Measurements from ENCODE around the gene FAM216A. TPM values are rescaled to one million over a fixed set of nuclear protein-coding genes. Genes with fewer than 3 reads are reported as not detected.
"Not testable (repeated sequence)": the region's sequence is repeated elsewhere in the genome, so short reads cannot be mapped to it uniquely, and the experiment has no call there.

Gene FAM216A
- total RNA-seq, 2 donors from 2014 or later: 3.2 to 3.5 TPM

DNA sequence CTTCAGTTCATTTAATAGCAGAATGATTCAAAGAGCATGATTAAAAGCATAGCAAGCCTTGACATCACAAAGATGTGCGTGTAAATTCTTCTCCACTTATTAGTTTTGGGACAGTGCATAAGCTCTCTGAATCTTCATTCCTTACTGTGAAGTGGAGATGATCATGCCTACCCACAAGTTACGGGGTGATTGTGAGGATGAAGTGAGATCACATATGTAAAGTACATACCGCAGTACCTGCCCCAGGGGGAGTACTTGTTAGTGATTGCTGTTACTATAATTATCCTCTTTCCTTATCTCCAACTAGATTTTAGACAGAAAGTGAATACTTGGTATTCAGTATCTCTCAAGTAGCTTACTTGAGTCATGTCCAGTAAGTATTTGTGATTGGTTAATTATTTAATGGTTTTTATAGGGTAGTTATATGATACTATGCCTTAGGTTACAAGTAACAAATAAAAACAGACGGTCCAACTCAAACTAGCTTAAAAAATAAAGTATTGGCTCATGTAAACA is 39.5 kb downstream of the FAM216A start:
- H3K4me1 Mint-ChIP-seq: peaks cover 2% of the 10 kb centered on the region
- no peak overlapping the region for H3K4me3 Mint-ChIP-seq
- H3K36me3 Mint-ChIP-seq (ENCODE audit: low read depth): no peaks in the 10 kb centered on the region
- H3K27ac Mint-ChIP-seq: no peak overlapping the region
- DNase-seq (no peak), ATAC-seq (no peak)
- no peaks in the 10 kb centered on the region for H3K9me3 ChIP-seq (ENCODE audit: control insufficient read depth, low read length, poor library complexity, severe bottlenecking)
- H3K27me3 Mint-ChIP-seq: peaks cover 9% of the 10 kb centered on the region

DNA sequence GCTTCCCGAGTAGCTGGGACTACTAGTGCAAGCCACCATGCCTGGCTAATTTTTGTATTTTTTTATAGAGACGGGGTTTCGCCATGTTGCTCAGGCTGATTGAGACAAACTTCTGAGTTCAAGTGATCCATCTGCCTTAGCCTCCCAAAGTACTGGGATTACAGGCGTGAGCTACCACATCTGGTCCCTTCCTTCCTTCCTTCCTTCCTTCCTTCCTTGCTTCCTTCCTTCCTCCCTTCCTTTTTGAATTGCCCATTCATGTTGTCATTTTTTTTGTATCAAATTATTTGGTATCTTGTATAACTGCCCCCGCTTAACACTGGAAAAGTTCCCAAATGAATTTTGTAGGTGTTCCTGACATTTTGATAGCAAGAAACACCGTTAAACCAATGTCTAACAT is 45.2 kb downstream of the FAM216A start:
- no peak for ATAC-seq
- peaks cover 4% of the 10 kb centered on the region for H3K4me1 Mint-ChIP-seq
- H3K36me3 Mint-ChIP-seq (ENCODE audit: low read depth): no peaks in the 10 kb centered on the region

DNA sequence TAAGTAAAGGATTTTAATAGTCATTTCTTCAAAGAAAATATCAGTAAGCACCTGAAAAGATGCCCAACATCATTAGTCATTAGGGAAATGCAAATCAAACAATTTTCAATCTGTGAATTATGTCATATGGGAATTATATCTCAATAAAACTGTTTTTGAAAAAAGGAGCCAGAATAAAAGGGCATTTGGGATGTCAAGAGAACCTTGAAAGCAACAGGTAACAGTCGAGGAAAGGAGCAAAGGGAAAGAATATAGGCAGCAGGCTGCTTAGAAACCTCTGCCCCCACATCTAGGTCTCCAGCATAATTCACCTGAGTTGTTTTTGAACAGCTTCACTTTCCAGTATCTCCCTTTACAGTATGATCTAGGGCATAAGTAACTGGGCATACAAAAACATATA is 45.7 kb downstream of the FAM216A start:
- Mint-ChIP-seq H3K36me3 (ENCODE audit: low read depth) (no peaks in the 10 kb centered on the region), H3K4me1 (peaks cover 4% of the 10 kb centered on the region), H3K27ac (no peak overlapping the region), H3K27me3 (peaks cover 9% of the 10 kb centered on the region), H3K4me3 (no peak overlapping the region)
- H3K9me3 ChIP-seq (ENCODE audit: control insufficient read depth, low read length, poor library complexity, severe bottlenecking): no peaks in the 10 kb centered on the region
- DNase-seq (no peak), ATAC-seq (no peak)

More for the DNA sequence above, 45.2 kb downstream of the FAM216A start:
- H3K27ac Mint-ChIP-seq: no peak overlapping the region
- peaks cover 9% of the 10 kb centered on the region for H3K27me3 Mint-ChIP-seq
- no peak overlapping the region for H3K4me3 Mint-ChIP-seq
- no peak for DNase-seq
- H3K9me3 ChIP-seq (ENCODE audit: control insufficient read depth, low read length, poor library complexity, severe bottlenecking): no peaks in the 10 kb centered on the region

DNA sequence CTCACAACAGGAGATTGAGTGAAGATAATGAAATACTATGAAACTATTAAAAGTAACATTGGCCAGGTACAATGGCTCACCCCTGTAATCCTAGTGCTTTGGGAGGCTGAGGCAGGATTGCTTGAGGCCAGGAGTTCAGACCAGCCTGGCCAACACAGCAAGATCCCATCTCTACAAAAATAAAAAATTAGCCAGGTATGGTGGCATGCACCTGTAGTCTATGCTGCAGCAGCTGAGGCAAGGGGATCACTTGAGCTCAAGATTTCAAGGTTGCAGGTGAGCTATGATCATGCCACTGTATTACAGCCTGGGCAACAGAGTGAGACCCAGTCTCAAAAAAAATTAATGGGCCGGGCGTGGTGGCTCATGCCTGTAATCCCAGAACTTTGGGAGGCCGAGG is 48.4 kb downstream of the FAM216A start:
- no peak overlapping the region for H3K27ac Mint-ChIP-seq
- no peaks in the 10 kb centered on the region for H3K27me3 Mint-ChIP-seq
- H3K9me3 ChIP-seq (ENCODE audit: control insufficient read depth, low read length, poor library complexity, severe bottlenecking): no peaks in the 10 kb centered on the region
- no peaks in the 10 kb centered on the region for H3K36me3 Mint-ChIP-seq (ENCODE audit: low read depth)
- no peak overlapping the region for H3K4me3 Mint-ChIP-seq
- ATAC-seq (no peak), DNase-seq (no peak)
- H3K4me1 Mint-ChIP-seq: peaks cover 5% of the 10 kb centered on the region

DNA sequence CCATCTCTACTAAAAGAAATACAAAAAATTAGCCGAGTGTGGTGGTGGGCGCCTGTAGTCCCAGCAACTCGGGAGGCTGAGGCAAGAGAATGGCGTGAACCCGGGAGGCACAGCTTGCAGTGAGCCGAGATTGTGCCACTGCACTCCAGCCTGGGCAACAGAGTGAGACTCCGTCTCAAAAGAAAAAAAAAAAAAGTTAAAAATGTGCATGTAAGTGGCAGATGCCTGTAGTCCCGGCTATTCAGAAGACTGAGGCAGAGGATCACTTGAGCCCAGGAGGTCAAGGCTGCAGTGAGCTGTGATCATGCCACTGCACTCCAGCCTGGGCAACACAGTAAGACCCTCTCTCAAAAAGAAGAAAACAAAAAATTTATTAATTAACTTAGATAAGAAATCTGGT is 49.4 kb downstream of the FAM216A start:
- not testable (repeated sequence) for DNase-seq; H3K4me3 Mint-ChIP-seq; H3K9me3 ChIP-seq (ENCODE audit: control insufficient read depth, low read length, poor library complexity, severe bottlenecking); ATAC-seq; H3K27me3 Mint-ChIP-seq; H3K27ac Mint-ChIP-seq; H3K4me1 Mint-ChIP-seq; H3K36me3 Mint-ChIP-seq (ENCODE audit: low read depth)

DNA sequence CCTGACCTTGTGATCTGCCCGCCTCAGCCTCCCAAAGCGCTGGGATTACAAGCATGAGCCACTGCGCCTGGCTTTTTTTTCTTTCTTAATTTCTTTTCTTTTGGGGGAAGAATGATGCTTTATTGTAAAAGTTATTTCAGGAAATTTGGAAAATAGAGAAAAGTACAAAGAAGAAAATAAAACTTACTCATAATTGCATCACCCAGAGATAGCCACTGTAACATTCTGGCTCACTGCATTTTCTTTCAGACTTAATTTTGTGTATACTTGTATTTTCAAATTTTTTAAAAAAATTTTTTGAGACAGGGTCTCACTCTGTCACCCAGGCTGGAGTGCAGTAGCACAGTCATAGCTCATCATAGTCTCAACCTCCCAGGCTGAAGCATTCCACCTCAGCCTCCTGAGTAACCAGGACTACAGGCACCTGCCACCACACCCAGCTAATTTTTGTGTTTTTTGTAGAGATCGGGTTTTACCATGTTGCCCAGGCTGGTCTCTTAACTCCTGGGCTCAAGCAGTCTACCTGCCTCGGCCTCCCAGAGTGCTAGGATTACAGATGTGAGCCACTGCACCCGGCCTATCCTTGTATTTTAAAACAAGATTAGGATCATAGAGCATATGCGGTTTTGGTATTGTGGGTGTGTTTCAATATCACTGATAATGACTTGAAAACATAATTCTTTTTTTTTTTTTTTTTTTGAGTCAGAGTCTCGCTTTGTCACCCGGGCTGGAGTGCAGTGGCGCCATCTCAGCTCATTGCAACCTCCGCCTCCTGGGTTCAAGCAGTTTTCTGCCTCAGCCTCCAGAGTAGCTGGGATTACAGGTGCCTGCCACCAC is 52.4 kb downstream of the FAM216A start:
- not testable (repeated sequence) for H3K4me1 Mint-ChIP-seq, H3K4me3 Mint-ChIP-seq

DNA sequence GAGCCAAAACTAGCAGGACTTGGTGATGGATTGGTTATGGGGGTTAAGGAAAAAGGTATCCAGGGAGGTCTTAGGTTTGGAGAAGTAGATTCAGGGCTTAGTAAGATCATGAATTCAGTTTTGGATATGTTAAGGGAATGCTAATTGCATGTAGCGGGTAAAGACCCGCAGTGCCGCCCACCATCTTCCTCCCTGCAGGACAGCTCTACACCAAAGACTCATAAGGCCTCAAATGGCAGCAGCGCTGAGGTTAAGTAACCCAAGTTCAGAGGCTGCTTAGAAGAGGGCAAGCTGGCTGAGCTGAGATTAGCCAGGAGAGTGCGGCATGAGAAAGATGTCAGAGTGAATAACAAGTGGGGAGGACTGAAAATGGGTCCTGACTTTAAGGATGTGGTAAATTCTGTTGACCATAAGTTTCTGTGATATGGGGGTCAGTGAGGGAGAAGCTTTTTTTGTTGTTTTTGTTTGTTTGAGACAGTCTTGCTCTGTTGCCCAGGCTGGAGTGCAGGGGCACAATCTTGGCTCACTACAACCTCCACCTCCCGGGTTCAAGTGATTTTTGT is 59.7 kb downstream of the FAM216A start:
- Mint-ChIP-seq H3K27ac (peak overlapping the region; percentile 71), H3K36me3 (ENCODE audit: low read depth) (no peaks in the 10 kb centered on the region), H3K27me3 (no peaks in the 10 kb centered on the region), H3K4me1 (peaks cover 2% of the 10 kb centered on the region), H3K4me3 (no peak overlapping the region)
- H3K9me3 ChIP-seq (ENCODE audit: control insufficient read depth, low read length, poor library complexity, severe bottlenecking): no peaks in the 10 kb centered on the region
- DNase-seq (no peak), ATAC-seq (no peak)

More for the DNA sequence above, 52.4 kb downstream of the FAM216A start:
- H3K36me3 Mint-ChIP-seq (ENCODE audit: low read depth); DNase-seq; H3K9me3 ChIP-seq (ENCODE audit: control insufficient read depth, low read length, poor library complexity, severe bottlenecking); H3K27me3 Mint-ChIP-seq: not testable (repeated sequence)
- peak; percentile 30 for ATAC-seq
- peak overlapping the region; percentile 24 for H3K27ac Mint-ChIP-seq

DNA sequence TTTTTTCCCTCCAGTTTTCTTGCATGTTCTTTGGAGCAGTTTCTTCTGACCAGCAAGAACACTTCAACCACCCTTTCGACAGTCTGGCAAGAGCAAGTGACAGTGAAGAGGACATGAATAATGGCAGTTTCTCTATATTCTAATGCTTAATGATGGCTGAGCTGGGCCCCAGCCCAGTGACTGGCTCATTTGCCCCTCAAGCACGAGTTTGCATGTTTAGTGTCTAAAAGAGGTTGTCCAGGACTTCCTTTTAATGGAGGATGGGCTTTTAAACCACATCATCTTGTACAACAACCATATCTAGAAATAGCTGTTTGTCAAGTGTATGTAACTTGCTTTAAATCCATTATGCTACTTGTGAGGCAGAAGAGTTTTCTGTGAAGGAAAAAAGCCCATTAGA is 61.9 kb downstream of the FAM216A start:
- H3K9me3 ChIP-seq (ENCODE audit: control insufficient read depth, low read length, poor library complexity, severe bottlenecking): no peaks in the 10 kb centered on the region
- H3K27ac Mint-ChIP-seq: no peak overlapping the region
- no peak for DNase-seq
- peaks cover 2% of the 10 kb centered on the region for H3K4me1 Mint-ChIP-seq
- no peak for ATAC-seq
- H3K4me3 Mint-ChIP-seq: no peak overlapping the region
- no peaks in the 10 kb centered on the region for H3K27me3 Mint-ChIP-seq
- H3K36me3 Mint-ChIP-seq (ENCODE audit: low read depth): no peaks in the 10 kb centered on the region

DNA sequence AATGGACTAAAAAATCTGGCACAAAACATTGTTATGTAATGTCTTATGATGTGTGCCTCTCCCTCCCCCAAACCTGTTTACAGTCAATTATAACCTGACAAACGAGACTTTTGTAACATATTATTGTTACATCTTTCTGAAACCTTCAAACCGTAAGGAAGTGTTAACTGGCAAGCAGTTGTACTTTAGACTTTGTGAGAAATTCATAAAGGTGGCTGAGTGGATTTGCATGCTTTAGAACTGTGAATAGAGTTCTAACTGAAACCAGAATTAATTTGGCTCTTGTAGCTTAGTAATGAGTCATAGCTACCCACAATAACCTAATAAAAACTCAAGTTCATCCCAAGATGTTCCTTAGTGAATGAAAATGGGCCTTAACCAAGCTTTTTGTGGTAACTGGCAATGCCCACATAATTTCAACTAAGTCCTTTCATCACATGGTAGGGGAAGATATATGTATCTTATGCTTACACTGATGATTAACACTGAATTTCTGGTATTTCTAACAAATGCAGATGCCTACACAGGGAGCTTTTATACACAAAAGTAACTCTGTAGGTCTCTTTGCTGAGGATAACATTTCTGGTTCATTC is 63.2 kb downstream of the FAM216A start:
- no peak for ATAC-seq

DNA sequence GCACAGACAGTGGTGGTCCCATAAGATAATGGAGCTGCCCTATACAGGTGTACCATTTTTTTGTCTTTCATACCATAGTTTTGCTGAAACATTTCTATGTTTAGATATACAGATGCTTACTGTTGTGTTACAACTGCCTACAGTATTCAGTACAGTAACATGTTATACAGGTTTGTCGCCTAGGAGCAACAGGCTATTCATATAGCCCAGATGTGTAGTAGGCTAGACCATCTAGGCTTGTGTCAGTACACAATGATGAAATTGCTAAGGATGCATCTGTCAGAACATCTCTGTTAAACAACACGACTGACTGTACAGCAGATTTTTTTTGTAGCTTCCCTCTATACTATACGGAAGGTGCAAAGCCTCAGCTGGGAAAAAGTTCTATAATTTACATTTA is 64.0 kb downstream of the FAM216A start:
- no peaks in the 10 kb centered on the region for H3K9me3 ChIP-seq (ENCODE audit: control insufficient read depth, low read length, poor library complexity, severe bottlenecking)
- H3K4me3 Mint-ChIP-seq: no peak overlapping the region
- ATAC-seq (no peak), DNase-seq (no peak)
- no peaks in the 10 kb centered on the region for H3K36me3 Mint-ChIP-seq (ENCODE audit: low read depth)
- H3K27me3 Mint-ChIP-seq: no peaks in the 10 kb centered on the region
- H3K27ac Mint-ChIP-seq: no peak overlapping the region
- H3K4me1 Mint-ChIP-seq: no peaks in the 10 kb centered on the region

More for the DNA sequence above, 63.2 kb downstream of the FAM216A start:
- no peaks in the 10 kb centered on the region for H3K27me3 Mint-ChIP-seq
- H3K4me3 Mint-ChIP-seq: no peak overlapping the region
- H3K9me3 ChIP-seq (ENCODE audit: control insufficient read depth, low read length, poor library complexity, severe bottlenecking): no peaks in the 10 kb centered on the region
- no peaks in the 10 kb centered on the region for H3K36me3 Mint-ChIP-seq (ENCODE audit: low read depth)
- H3K27ac Mint-ChIP-seq: no peak overlapping the region
- no peaks in the 10 kb centered on the region for H3K4me1 Mint-ChIP-seq
- no peak for DNase-seq

DNA sequence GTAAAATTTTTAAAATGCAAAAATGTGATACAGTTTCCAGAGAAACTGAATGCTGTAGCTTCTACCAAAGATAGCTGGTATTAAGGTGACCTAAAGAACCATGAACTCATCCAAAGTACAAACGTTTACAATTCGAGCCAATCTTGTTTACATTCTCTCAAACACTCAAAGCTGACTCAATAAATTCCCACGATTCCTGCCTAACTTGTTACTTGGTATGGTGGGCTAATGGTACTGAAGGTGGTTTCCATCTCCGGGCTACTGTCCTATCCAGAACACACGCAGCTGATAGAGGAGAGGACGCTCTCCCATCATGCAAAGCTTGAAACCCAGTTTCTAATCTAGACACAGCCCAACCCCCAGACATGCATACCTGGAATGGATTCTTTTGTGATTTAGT is 65.0 kb downstream of the FAM216A start:
- ATAC-seq (no peak), DNase-seq (no peak)
- Mint-ChIP-seq H3K36me3 (ENCODE audit: low read depth) (no peaks in the 10 kb centered on the region), H3K27ac (no peak overlapping the region), H3K27me3 (no peaks in the 10 kb centered on the region), H3K4me3 (peak overlapping the region; percentile 7), H3K4me1 (no peaks in the 10 kb centered on the region)
- no peaks in the 10 kb centered on the region for H3K9me3 ChIP-seq (ENCODE audit: control insufficient read depth, low read length, poor library complexity, severe bottlenecking)

DNA sequence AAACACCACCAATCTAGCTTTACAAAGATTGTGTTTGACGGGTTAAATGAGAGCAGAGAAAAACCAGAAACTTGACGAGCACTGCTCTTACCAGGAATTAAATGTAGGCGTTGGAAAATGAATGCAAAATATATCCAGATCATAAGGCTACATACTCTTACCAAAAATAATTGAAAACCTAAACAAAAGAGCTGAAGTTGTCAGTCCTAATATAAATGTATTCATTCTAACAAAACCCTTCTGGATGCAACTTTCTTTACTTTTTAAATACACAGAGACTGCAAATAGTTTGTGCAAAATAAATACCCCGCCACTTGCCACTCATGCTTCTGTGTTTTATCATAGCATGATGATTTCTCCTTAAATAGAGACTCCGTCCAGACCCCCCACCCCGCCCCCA is 66.2 kb downstream of the FAM216A start:
- Mint-ChIP-seq H3K4me1 (peaks cover 2% of the 10 kb centered on the region), H3K4me3 (no peak overlapping the region), H3K27ac (peak overlapping the region; percentile 19), H3K27me3 (no peaks in the 10 kb centered on the region), H3K36me3 (ENCODE audit: low read depth) (peaks cover 2% of the 10 kb centered on the region)
- DNase-seq (no peak), ATAC-seq (no peak)
- H3K9me3 ChIP-seq (ENCODE audit: control insufficient read depth, low read length, poor library complexity, severe bottlenecking): no peaks in the 10 kb centered on the region

DNA sequence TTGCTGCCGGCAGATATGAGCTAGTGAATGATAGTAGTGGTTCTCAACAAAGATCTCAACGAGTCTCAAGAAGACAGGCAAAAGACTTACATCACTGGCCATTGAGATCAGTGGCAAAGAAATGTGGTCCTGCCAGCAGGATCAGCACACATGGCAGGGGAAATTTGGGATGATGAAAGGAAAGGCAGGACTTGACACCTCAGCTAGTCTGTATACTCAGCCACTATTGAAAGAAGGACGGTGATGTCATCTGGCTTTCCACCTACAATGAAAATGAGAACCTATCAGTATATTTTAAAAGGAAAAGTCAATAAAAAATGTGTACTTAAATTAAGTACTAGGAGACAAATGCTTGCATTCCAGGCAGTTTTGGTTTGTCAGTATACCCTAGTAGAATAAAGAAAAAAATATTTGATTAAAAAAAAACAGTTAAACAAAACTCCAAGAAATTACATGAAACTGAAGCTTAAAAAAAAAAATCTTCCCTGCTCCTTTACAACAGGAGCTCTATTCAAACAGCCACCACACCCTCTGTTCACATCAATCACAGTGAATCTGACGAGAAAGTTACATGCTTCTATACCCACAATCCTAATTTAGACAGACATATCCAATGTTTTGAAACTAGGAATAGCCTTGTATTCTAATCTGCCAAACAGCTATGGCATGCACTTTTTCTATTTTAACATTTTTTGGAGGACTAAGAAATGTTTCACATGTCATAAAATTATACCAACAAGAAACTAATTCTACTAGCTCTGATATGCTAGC is 68.4 kb downstream of the FAM216A start:
- H3K4me1 Mint-ChIP-seq: peaks cover 2% of the 10 kb centered on the region
- ATAC-seq: no peak
- H3K27ac Mint-ChIP-seq: no peak overlapping the region
- no peaks in the 10 kb centered on the region for H3K9me3 ChIP-seq (ENCODE audit: control insufficient read depth, low read length, poor library complexity, severe bottlenecking)
- no peak overlapping the region for H3K4me3 Mint-ChIP-seq
- no peaks in the 10 kb centered on the region for H3K27me3 Mint-ChIP-seq
- DNase-seq: no peak
- H3K36me3 Mint-ChIP-seq (ENCODE audit: low read depth): peaks cover 2% of the 10 kb centered on the region
